ENCODE measurements around the gene AUH. TPM values are rescaled to one million over a fixed set of nuclear protein-coding genes. Genes with fewer than 3 reads are reported as not detected.
"Not testable (repeated sequence)": the region's sequence is repeated elsewhere in the genome, so short reads cannot be mapped to it uniquely, and the experiment has no call there.

The AUH gene
- total RNA-seq, 1 donor from 2014 or later, result 14.0 TPM

DNA sequence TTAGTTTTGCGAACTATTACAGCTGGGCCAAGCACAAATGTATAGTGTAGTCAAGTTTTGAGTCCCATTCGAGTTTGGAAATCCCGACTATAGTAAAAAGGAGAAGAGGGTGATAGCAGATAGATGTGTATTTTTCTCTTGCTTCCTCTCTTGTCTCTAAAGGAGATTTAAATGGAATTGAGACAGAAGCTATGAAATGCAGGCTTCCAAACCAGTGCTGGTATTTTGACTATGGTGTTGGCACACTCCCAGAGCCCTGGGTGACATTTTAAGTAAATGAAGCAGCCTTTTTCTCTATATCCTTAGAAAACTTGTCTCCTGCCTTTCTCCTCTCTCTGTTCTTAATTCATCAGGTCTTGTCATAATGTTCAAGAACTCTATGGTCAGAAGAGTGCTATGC is 17.7 kb upstream of the AUH start:
- no peak overlapping the region for H3K27ac Mint-ChIP-seq
- H3K9me3 Mint-ChIP-seq, result peaks cover 3% of the 10 kb centered on the region
- H3K4me3 Mint-ChIP-seq, result no peak overlapping the region
- ChIA-PET CTCF (no interaction called here), POLR2A (no interaction called here)
- no peak for DNase-seq
- no peaks in the 10 kb centered on the region for H3K36me3 Mint-ChIP-seq (ENCODE audit: low read depth)
- intact Hi-C loops (cut with micrococcal nuclease), result no loop called here
- no peaks in the 10 kb centered on the region for H3K4me1 Mint-ChIP-seq
- H3K27me3 Mint-ChIP-seq, result peaks cover 6% of the 10 kb centered on the region
- no peak for ATAC-seq (ENCODE audit: low read depth)
- TF ChIP-seq CTCF (IDR thresholded peaks at IDR 0.05), result no peak

DNA sequence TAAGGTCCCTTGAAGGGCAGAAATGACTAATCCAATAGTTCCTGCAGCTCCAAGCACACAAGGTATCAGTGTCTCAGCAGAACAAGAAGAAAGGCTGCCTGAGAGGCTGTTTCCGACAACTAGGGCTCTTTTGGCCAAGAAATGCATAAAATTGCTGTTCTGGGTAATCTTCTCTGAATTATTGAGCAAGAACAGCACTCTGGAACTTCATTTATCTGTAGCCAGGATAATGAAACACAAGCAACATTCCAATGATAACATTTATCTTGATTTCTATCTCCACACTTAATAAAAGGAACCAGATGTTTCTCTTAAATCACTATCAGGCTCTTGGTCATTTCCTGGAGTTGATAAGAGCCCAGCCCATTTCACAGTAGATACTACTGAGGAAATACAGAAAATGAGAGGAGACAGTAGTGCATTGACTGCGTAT is 17.0 kb upstream of the AUH start:
- Mint-ChIP-seq H3K27ac (no peak overlapping the region), H3K36me3 (ENCODE audit: low read depth) (no peaks in the 10 kb centered on the region), H3K27me3 (peaks cover 6% of the 10 kb centered on the region), H3K9me3 (peaks cover 3% of the 10 kb centered on the region), H3K4me1 (no peaks in the 10 kb centered on the region), H3K4me3 (no peak overlapping the region)
- no peak for TF ChIP-seq CTCF (IDR thresholded peaks at IDR 0.05)
- CTCF ChIA-PET, result no interaction called here
- no peak for DNase-seq
- POLR2A ChIA-PET, result no interaction called here
- intact Hi-C loops (cut with micrococcal nuclease), result no loop called here
- no peak for ATAC-seq (ENCODE audit: low read depth)

DNA sequence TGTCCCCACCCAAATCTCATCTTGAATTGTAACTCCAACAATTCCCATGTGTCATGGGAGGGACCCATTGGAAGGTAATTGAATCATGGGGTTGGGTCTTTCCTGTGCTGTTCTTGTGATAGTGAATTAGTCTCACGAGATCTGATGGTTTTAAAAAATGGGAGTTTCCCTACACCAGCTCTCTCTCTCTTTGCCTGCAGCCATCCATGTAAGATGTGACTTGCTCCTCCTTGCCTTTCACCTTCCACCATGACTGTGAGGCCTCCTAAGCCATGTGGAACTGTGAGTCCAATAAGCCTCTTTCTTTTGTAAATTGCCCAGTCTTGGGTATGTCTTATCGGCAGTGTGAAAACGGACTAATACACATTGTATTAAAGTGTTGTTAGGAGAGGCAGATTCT is 16.3 kb upstream of the AUH start:
- H3K4me3 Mint-ChIP-seq; POLR2A ChIA-PET; H3K9me3 Mint-ChIP-seq; H3K27ac Mint-ChIP-seq; DNase-seq; CTCF ChIA-PET; H3K4me1 Mint-ChIP-seq; H3K36me3 Mint-ChIP-seq (ENCODE audit: low read depth); H3K27me3 Mint-ChIP-seq; intact Hi-C loops (cut with micrococcal nuclease); ATAC-seq (ENCODE audit: low read depth): not testable (repeated sequence)

GRCh38 chr9:91376239-91376638 is 14.5 kb upstream of the AUH start:
- Mint-ChIP-seq H3K27me3 (peaks cover 3% of the 10 kb centered on the region), H3K9me3 (peaks cover 3% of the 10 kb centered on the region), H3K4me1 (no peaks in the 10 kb centered on the region), H3K4me3 (no peak overlapping the region), H3K27ac (no peak overlapping the region), H3K36me3 (ENCODE audit: low read depth) (no peaks in the 10 kb centered on the region)
- ChIA-PET POLR2A (no interaction called here), CTCF (no interaction called here)
- DNase-seq (no peak), ATAC-seq (ENCODE audit: low read depth) (no peak)
- intact Hi-C loops (cut with micrococcal nuclease), result no loop called here
- no peak for TF ChIP-seq CTCF (IDR thresholded peaks at IDR 0.05)

DNA sequence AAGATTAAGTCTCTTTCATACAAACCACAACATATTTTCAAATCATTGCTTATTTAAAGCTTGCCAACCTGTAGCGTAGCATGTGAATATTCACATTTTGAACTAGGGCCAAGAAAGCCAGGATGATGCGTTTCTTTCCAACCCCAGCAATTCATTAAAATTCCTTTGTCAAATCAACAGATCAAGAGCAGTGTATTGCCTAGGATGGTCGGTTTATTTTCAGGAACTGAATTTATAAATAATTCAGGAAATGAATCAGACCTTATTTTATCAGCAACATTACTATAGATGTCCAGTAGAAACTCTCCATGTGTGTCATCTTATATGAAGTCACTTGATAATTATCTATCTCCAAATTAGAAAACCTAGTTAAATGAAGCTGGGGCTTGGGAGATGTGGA is 13.2 kb upstream of the AUH start:
- ATAC-seq (ENCODE audit: low read depth) (no peak), DNase-seq (no peak)
- H3K9me3 Mint-ChIP-seq, result peaks cover 3% of the 10 kb centered on the region
- no peak overlapping the region for H3K4me3 Mint-ChIP-seq
- intact Hi-C loops (cut with micrococcal nuclease), result no loop called here
- H3K36me3 Mint-ChIP-seq (ENCODE audit: low read depth), result no peaks in the 10 kb centered on the region
- ChIA-PET POLR2A (no interaction called here), CTCF (no interaction called here)
- H3K27ac Mint-ChIP-seq, result no peak overlapping the region
- peaks cover 1% of the 10 kb centered on the region for H3K27me3 Mint-ChIP-seq
- no peaks in the 10 kb centered on the region for H3K4me1 Mint-ChIP-seq
- no peak for TF ChIP-seq CTCF (IDR thresholded peaks at IDR 0.05)

DNA sequence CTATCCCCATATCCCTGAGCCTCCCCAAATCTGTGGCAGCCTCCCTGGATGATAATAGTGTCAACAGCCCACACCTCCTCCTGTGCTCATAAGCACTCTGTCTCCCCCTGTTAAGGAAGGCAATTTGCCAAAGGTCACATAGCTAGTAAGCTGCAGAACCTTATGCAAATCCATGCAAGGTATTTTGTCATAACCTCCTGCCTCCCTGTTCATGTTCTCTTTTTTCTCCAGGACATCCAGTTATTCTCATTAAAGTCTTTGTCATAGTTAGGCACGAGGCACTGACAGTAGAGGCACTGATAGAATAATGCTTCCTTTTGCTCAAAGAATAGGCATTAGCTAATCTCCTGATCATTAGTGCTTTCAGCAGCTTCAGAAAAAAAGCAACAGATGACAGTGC is 10.2 kb upstream of the AUH start:
- ATAC-seq (ENCODE audit: low read depth), result no peak
- peaks cover 12% of the 10 kb centered on the region for H3K27me3 Mint-ChIP-seq
- TF ChIP-seq CTCF (IDR thresholded peaks at IDR 0.05), result no peak
- H3K27ac Mint-ChIP-seq, result no peak overlapping the region
- intact Hi-C loops (cut with micrococcal nuclease), result no loop called here
- H3K4me1 Mint-ChIP-seq, result no peaks in the 10 kb centered on the region
- no peaks in the 10 kb centered on the region for H3K9me3 Mint-ChIP-seq
- H3K4me3 Mint-ChIP-seq, result no peak overlapping the region
- H3K36me3 Mint-ChIP-seq (ENCODE audit: low read depth), result no peaks in the 10 kb centered on the region
- DNase-seq, result no peak
- ChIA-PET CTCF (no interaction called here), POLR2A (no interaction called here)

GRCh38 chr9:91370006-91370405 is 8.3 kb upstream of the AUH start:
- CTCF ChIA-PET; POLR2A ChIA-PET; H3K9me3 Mint-ChIP-seq; H3K4me1 Mint-ChIP-seq; H3K4me3 Mint-ChIP-seq; ATAC-seq (ENCODE audit: low read depth); DNase-seq; H3K27ac Mint-ChIP-seq; intact Hi-C loops (cut with micrococcal nuclease); H3K36me3 Mint-ChIP-seq (ENCODE audit: low read depth): not testable (repeated sequence)
- peaks cover 12% of the 10 kb centered on the region for H3K27me3 Mint-ChIP-seq

Data from activated B cell treated with CpG ODN at 0.5 μM for 24 hours (primary cell).